HG02885 (cell line): Measurements from ENCODE around the gene TGFB3.
A peak's percentile ranks its signal among the peaks of the same experiment; 100 is the strongest.
"Not testable (repeated sequence)": the region's sequence is repeated elsewhere in the genome, so short reads cannot be mapped to it uniquely, and the experiment has no call there.

Experiments
- ATAC-seq: cut with Tn5 transposase; IDR thresholded peaks from one replicate; pipeline ENCODE4 v1.9.1; 2021; ENCODE audit warnings: mild to moderate bottlenecking; ENCODE audit not compliant: unreplicated experiment, poor library complexity

Gene TGFB3

GRCh38 chr14:75981426-75982265, at the start of gene TGFB3:
Gene TGFB3, minus strand, starts transcription at chr14:75981995. Its CDS starts 1,102 bp downstream, at chr14:75980893.
- peak; percentile 52 for ATAC-seq

- ATAC-seq, result no peak
These were observed 42.6 kb upstream of the TGFB3 start for GRCh38 chr14:76024211-76024907.

- ATAC-seq, result no peak
These were observed 42.0 kb upstream of the TGFB3 start for GRCh38 chr14:76023757-76024156.

- no peak for ATAC-seq
These were observed 41.2 kb upstream of the TGFB3 start for GRCh38 chr14:76022991-76023390.

- no peak for ATAC-seq
These were observed 37.9 kb upstream of the TGFB3 start for GRCh38 chr14:76019676-76020075.

- ATAC-seq, result no peak
These were observed 33.9 kb upstream of the TGFB3 start for GRCh38 chr14:76015668-76016067.

GRCh38 chr14:76015191-76015590, 33.4 kb upstream of the TGFB3 start:
- no peak for ATAC-seq

GRCh38 chr14:76012354-76012753, 30.6 kb upstream of the TGFB3 start:
- ATAC-seq, result no peak

GRCh38 chr14:76011930-76012329, 30.1 kb upstream of the TGFB3 start:
- no peak for ATAC-seq

GRCh38 chr14:76009627-76010026, 27.8 kb upstream of the TGFB3 start:
- not testable (repeated sequence) for ATAC-seq

GRCh38 chr14:76007852-76008251, 26.1 kb upstream of the TGFB3 start:
- ATAC-seq, result no peak

GRCh38 chr14:76007379-76007778, 25.6 kb upstream of the TGFB3 start:
- no peak for ATAC-seq

GRCh38 chr14:76006253-76006652, 24.5 kb upstream of the TGFB3 start:
- ATAC-seq, result no peak

- ATAC-seq, result no peak
These were observed 20.6 kb upstream of the TGFB3 start for GRCh38 chr14:76002383-76002782.

- ATAC-seq, result no peak
These were observed 17.9 kb upstream of the TGFB3 start for GRCh38 chr14:75999511-76000190.

- no peak for ATAC-seq
These were observed 14.7 kb upstream of the TGFB3 start for GRCh38 chr14:75996488-75996887.

- ATAC-seq, result no peak
These were observed 13.7 kb upstream of the TGFB3 start for GRCh38 chr14:75995372-75996041.

- ATAC-seq, result peak; percentile 41
These were observed 11.8 kb upstream of the TGFB3 start for GRCh38 chr14:75993567-75994041.

GRCh38 chr14:75991753-75992152, 10.0 kb upstream of the TGFB3 start:
- ATAC-seq, result no peak

GRCh38 chr14:75990297-75990696, 8.5 kb upstream of the TGFB3 start:
- ATAC-seq, result no peak
